ENCODE measurements around the gene GALNT10.
A peak's percentile ranks its signal among the peaks of the same experiment; 100 is the strongest.

Gene GALNT10

DNA sequence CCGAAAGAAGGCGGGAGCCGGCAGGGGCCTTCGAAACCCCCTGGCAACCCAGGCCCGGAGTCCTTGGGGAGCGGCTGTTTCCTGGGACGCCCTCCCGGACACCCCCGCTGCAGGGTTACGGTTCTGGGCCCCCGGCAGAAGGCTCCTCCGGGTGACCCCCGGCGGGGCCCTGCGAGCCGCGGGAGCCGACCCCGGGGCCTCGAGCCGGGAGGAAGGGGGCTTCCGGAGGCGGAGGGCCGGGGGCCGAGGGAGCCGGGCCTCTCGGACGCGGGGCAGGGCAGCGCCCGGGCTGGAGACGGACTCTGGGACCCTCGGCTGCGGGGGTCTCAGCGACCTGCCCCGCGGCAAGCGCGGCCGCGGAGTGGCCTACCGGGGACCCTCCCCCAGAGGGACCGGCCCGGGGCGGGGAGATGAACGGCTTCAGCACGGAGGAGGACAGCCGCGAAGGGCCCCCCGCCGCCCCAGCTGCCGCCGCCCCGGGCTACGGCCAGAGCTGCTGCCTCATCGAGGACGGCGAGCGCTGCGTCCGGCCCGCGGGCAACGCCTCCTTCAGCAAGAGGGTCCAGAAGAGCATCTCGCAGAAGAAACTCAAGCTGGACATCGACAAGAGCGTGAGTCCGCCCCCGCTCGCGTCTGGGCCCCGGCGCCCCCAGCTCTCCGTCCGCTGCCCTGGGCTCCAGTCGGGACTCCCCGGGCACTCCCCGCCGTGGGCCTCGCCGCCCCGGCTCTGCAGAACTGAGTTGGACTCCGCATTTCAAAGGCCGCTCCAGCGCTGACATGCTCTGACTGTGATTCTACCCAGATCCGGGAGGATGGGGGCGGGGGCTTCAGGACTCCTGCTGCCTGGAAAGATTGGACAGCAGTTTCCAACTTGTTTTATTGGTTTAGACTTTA is 255.9 kb downstream of the GALNT10 start:
- peak; percentile 9 for DNase-seq (ENCODE audit: low read depth)

GRCh38 chr5:154447089-154447725 is 256.7 kb downstream of the GALNT10 start:
- no peak for DNase-seq (ENCODE audit: low read depth)

- DNase-seq (ENCODE audit: low read depth): no peak
These were observed 259.3 kb downstream of the GALNT10 start for GRCh38 chr5:154449786-154450185.

DNA sequence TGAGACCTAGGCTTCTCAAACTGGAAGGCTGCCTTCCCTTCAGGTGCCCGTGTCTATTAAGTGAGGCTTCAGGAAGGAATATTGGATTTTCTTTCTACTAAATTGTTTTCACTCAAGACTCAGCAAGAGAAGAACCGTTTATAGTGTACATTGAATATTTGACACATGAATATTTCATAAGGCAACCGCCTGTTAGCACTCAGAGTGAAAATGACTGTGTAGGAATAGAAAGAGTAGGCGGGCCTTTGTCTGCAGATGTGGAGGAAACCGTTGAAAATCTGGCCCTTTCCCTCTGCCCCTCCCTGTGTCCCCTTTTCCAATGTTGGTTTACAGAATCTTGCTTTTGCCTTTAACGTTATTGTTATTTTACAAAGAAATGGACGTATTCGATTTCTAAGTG is 261.4 kb downstream of the GALNT10 start:
- DNase-seq (ENCODE audit: low read depth): no peak

DNA sequence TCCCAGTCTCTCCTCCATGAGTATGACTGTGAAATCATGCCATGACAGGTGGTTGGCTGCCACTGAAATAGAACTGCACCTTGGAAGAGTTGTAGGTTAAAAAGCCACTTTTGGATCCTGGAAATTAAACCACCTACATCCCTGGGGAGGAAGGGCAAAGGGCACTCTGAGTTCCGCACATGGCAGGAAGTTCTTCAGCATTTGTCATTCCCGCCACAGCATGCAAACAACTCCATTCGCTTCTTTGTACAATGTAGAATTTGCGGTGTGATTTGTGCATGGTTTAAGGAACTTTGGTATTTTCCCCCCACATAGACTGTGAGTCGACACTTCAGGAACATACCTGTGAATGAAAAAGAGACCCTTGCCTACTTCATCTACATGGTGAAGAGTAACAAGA is 265.1 kb downstream of the GALNT10 start:
- no peak for DNase-seq (ENCODE audit: low read depth)

- no peak for DNase-seq (ENCODE audit: low read depth)
These were observed 266.0 kb downstream of the GALNT10 start for GRCh38 chr5:154456540-154456939.

- DNase-seq (ENCODE audit: low read depth): no peak
These were observed 268.5 kb downstream of the GALNT10 start for GRCh38 chr5:154459015-154459414.

- DNase-seq (ENCODE audit: low read depth): no peak
These were observed 269.6 kb downstream of the GALNT10 start for GRCh38 chr5:154460172-154460571.

DNA sequence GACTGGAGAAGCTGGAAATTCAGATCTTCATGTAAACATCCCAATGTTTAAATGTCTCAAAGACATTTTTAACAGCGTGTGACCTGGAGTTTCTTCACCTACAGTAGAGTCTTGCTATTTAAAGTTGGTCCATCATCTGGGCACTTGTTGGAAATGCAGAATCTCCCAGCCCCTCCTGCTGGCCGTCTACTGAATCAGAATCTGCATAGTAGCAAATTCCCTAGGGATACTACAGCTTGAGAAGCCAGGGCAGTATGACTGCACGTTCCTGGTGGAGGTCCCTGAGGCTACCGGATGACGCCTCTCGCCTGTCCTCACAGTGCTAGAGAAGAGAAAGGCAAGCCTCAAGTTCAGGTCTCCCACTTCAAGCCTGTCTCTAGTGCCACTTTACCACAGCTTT is 271.0 kb downstream of the GALNT10 start:
- DNase-seq (ENCODE audit: low read depth): no peak

DNA sequence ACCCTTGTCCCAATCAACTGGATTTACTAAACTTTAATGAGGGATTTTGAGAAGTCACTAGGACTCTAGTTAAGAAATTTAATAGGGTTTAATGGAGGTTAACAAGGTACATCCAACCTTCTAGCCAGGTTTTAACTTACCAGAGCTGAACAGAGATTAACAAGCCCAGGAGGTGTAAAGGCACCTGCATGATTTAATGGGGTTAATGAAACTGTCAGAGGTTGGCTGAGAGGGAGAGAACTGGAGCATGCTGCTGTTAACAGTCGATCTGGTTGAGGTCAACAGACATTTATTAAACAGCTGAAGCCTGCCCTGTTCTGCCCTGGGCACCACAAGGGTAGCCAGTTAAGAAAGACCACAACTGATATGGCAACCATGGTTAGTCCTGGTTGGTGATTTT is 273.9 kb downstream of the GALNT10 start:
- DNase-seq (ENCODE audit: low read depth): no peak

DNA sequence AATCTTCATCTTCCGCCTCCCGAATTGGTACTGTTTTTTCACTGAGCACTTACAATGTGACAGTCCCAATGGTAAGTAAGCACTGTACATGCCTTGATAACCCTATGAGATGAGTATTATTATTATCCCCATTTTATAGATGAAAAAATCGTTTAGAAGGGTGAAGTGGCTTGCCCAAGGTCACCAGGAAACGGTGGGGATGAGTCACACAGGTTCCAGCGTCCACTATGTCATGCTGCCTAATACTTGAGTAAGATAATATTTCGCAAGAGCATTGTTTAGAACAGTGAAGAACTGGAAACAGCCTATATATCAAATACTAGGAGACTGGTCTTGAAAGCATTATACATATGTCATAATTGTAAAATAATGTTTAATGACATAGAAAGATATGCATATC is 274.6 kb downstream of the GALNT10 start:
- DNase-seq (ENCODE audit: low read depth): no peak

GRCh38 chr5:154466147-154466546 is 275.6 kb downstream of the GALNT10 start:
- no peak for DNase-seq (ENCODE audit: low read depth)

DNA sequence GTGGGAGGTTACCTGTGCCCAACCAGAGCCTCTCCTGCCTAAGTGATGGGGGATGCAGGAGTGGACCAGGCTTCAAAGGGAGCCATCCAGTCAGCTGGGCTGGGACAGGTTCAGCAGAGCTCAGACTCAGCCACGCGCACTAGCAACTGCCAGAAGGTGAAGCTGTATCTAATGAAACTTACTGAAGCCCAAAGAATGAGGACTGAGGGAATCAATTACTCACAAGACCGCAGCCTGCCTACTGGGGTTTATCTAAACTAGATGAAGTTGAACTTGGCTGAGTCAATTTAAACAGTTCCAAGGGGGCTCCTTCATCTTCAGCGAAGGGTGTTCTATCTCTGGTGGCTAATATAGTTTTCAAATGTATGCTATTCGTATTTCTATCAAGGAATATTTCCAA is 276.1 kb downstream of the GALNT10 start:
- DNase-seq (ENCODE audit: low read depth): no peak

- peak; percentile 57 for DNase-seq (ENCODE audit: low read depth)
These were observed 277.3 kb downstream of the GALNT10 start for GRCh38 chr5:154467655-154468354.

GRCh38 chr5:154470137-154470536 is 279.6 kb downstream of the GALNT10 start:
- no peak for DNase-seq (ENCODE audit: low read depth)
